Measurements from ENCODE around the gene CCDC85C.

The CCDC85C gene

DNA sequence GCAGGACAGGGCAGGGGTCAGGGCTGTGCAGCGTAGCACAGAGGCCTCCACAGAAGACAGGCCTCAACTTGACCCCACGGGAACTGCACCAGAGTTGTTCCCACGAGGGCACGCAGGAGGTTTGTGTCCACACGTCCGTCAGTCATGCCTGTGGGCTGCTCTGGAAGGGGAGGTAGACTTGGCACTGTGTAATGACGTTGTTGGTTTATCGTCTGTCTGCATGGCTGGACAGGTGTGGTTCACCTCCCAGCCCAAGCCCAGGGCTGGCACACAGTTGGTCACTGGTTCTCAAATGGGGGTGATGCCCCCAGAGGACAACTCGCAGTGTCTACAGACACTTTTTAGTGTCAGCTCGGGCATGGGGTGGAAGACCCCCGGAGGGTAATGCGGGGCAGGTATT lies 77.0 kb downstream of the CCDC85C start:
- no peaks in the 10 kb centered on the region for H4K20me1 ChIP-seq (ENCODE audit: insufficient read depth)
- no peak overlapping the region for H2AFZ ChIP-seq (ENCODE audit: low read depth)
- TF ChIP-seq, protein P1, sequence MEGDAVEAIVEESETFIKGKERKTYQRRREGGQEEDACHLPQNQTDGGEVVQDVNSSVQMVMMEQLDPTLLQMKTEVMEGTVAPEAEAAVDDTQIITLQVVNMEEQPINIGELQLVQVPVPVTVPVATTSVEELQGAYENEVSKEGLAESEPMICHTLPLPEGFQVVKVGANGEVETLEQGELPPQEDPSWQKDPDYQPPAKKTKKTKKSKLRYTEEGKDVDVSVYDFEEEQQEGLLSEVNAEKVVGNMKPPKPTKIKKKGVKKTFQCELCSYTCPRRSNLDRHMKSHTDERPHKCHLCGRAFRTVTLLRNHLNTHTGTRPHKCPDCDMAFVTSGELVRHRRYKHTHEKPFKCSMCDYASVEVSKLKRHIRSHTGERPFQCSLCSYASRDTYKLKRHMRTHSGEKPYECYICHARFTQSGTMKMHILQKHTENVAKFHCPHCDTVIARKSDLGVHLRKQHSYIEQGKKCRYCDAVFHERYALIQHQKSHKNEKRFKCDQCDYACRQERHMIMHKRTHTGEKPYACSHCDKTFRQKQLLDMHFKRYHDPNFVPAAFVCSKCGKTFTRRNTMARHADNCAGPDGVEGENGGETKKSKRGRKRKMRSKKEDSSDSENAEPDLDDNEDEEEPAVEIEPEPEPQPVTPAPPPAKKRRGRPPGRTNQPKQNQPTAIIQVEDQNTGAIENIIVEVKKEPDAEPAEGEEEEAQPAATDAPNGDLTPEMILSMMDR (conservative IDR thresholded peaks at IDR 0.05; ENCODE audit: low read depth, low read length): no peak
- no peaks in the 10 kb centered on the region for H3K4me1 ChIP-seq (ENCODE audit: low read depth, poor library complexity, severe bottlenecking)
- H3K4me3 ChIP-seq (IDR thresholded peaks at IDR 0.05; ENCODE audit: insufficient read depth, low read depth, low read length): no peak overlapping the region
- H3K4me2 ChIP-seq: no peak overlapping the region
- no peaks in the 10 kb centered on the region for H3K27me3 ChIP-seq (ENCODE audit: insufficient read depth, low read depth)
- H3K9ac ChIP-seq: no peak overlapping the region
- H3K36me3 ChIP-seq (ENCODE audit: insufficient read depth): no peaks in the 10 kb centered on the region
- H3K27ac ChIP-seq: no peak overlapping the region
- H3K79me2 ChIP-seq (ENCODE audit: insufficient read depth, low read depth): no peaks in the 10 kb centered on the region

DNA sequence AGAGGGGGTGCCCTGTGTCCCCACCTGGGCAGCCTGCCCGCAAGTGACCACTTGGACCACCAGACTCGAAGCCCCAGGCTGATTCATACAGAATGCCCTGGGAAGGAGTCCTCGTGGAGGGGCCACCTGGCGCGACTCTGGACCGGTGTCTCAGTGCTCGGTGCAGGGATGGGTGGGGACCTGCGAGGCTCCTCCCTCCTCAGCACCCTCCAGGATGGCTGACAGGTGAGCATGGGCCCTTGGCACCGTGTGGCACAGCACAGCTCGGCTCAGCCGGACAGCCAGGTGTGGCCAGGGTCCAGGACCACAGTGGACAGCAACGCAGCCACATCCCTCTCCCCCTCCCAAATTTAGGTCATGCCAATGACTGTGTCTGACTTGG lies 78.3 kb downstream of the CCDC85C start:
- H3K27me3 ChIP-seq (ENCODE audit: insufficient read depth, low read depth): no peaks in the 10 kb centered on the region
- TF ChIP-seq, protein P1 (conservative IDR thresholded peaks at IDR 0.05; ENCODE audit: low read depth, low read length): no peak
- H3K4me1 ChIP-seq (ENCODE audit: low read depth, poor library complexity, severe bottlenecking): no peaks in the 10 kb centered on the region
- H3K36me3 ChIP-seq (ENCODE audit: insufficient read depth): no peaks in the 10 kb centered on the region
- H3K79me2 ChIP-seq (ENCODE audit: insufficient read depth, low read depth): no peaks in the 10 kb centered on the region
- no peak overlapping the region for H3K4me2 ChIP-seq
- H3K4me3 ChIP-seq (IDR thresholded peaks at IDR 0.05; ENCODE audit: insufficient read depth, low read depth, low read length): no peak overlapping the region
- H2AFZ ChIP-seq (ENCODE audit: low read depth): no peak overlapping the region
- H3K9ac ChIP-seq: no peak overlapping the region
- H3K27ac ChIP-seq: no peak overlapping the region
- no peaks in the 10 kb centered on the region for H4K20me1 ChIP-seq (ENCODE audit: insufficient read depth)

DNA sequence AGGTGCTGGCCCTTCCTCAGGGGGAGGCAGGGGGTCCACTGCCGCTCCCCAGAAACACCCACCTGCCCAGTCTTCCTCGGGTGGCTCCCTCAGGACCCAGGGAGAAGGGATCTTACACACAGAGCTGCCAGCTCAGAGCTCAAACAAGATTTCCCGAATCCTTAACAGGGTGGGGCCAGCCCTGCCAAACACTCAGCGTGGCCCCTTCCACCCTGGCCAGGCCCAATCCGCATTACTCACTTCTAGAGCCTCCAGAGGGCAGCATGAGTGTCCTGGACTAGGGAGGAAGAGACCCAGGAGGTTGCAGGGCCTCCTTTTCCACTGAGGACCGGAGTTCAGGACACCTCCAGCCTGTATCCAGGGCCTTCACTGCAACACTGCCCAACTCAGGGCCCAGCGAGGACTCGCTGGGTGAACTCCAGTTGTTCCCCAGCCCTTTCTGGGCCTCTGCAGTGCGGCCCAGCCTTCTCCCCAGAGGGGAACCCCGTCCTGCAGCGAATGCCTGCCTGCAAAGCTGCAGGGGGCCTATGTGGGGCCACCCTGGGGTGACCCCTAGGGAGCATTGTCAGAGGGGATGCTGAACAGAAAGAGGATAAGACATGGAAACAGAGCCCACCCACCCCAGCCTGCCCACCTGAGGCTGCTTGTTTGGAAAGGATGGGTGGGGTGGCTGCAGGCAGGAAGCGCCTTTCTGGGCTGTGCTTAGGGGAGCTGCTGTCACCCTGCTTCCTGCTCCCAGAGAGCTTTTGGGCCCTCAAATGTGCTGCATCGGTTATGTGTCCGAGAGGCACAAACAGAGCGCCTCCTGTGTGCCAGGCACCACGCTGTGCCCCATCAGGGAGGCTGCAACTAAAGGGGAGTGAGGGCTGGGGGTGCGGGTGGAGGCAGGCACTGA lies 79.0 kb downstream of the CCDC85C start:
- no peaks in the 10 kb centered on the region for H4K20me1 ChIP-seq (ENCODE audit: insufficient read depth)
- no peak overlapping the region for H2AFZ ChIP-seq (ENCODE audit: low read depth)
- H3K4me1 ChIP-seq (ENCODE audit: low read depth, poor library complexity, severe bottlenecking): no peaks in the 10 kb centered on the region
- TF ChIP-seq, protein P1 (conservative IDR thresholded peaks at IDR 0.05; ENCODE audit: low read depth, low read length): no peak
- no peak overlapping the region for H3K4me3 ChIP-seq (IDR thresholded peaks at IDR 0.05; ENCODE audit: insufficient read depth, low read depth, low read length)
- no peaks in the 10 kb centered on the region for H3K27me3 ChIP-seq (ENCODE audit: insufficient read depth, low read depth)
- H3K36me3 ChIP-seq (ENCODE audit: insufficient read depth): no peaks in the 10 kb centered on the region
- no peak overlapping the region for H3K4me2 ChIP-seq
- no peak overlapping the region for H3K27ac ChIP-seq
- no peak overlapping the region for H3K9ac ChIP-seq
- H3K79me2 ChIP-seq (ENCODE audit: insufficient read depth, low read depth): no peaks in the 10 kb centered on the region

DNA sequence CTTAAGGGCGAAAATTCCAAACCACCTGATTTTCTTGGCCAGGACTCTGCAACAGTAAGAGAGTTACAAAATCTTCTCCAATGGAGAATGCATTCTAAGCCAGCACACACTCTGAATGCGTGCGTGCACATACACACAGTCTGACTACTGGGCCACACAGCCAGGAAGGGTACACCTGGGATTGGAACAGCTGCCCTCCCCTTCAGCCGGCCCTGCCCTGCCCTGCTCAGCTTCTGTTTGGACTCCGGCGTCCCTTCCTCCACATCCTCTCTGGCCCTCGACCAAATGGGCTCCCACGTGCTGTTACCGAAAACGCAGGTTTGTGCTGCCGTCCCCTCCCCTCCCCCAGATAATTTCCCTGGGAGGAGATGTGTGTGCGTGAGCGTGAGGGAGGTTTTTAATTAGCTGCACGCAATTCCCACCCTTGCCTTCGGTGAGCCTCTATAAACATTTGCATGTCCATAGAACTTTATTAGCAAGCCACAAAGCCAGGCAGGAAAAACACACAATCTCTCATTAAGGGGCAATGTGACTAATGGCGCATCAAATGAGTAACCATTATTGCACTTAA lies 79.8 kb downstream of the CCDC85C start:
- H3K79me2 ChIP-seq (ENCODE audit: insufficient read depth, low read depth): no peaks in the 10 kb centered on the region
- H3K27ac ChIP-seq: no peak overlapping the region
- no peaks in the 10 kb centered on the region for H3K27me3 ChIP-seq (ENCODE audit: insufficient read depth, low read depth)
- TF ChIP-seq, protein P1 (conservative IDR thresholded peaks at IDR 0.05; ENCODE audit: low read depth, low read length): no peak
- no peaks in the 10 kb centered on the region for H3K36me3 ChIP-seq (ENCODE audit: insufficient read depth)
- no peak overlapping the region for H3K4me2 ChIP-seq
- no peaks in the 10 kb centered on the region for H3K4me1 ChIP-seq (ENCODE audit: low read depth, poor library complexity, severe bottlenecking)
- no peak overlapping the region for H3K9ac ChIP-seq
- H2AFZ ChIP-seq (ENCODE audit: low read depth): no peak overlapping the region
- no peaks in the 10 kb centered on the region for H4K20me1 ChIP-seq (ENCODE audit: insufficient read depth)
- H3K4me3 ChIP-seq (IDR thresholded peaks at IDR 0.05; ENCODE audit: insufficient read depth, low read depth, low read length): no peak overlapping the region

Measured in KMS-11 (cell line).